Hematopoietic multipotent progenitor cell treated with erythropoietin and hydrocortisone succinate and interleukin-3 and kit ligand, for 15 days (in vitro differentiated cells): ENCODE results near the gene NTN5.

Experiments
- DNase-seq: peaks from one replicate; pipeline ENCODE4 v3.0.0-alpha.2; 2015; ENCODE audit warnings: low spot score

NTN5 gene

GRCh38 chr19:48629599-48630295, 43.1 kb downstream of the NTN5 start:
- DNase-seq, result peak; percentile 51

GRCh38 chr19:48629297-48629598, 43.6 kb downstream of the NTN5 start:
- no peak for DNase-seq

- DNase-seq, result no peak
These were observed 44.1 kb downstream of the NTN5 start for GRCh38 chr19:48628486-48629296.

- no peak for DNase-seq
These were observed 44.9 kb downstream of the NTN5 start for GRCh38 chr19:48627865-48628314.

- no peak for DNase-seq
These were observed 45.5 kb downstream of the NTN5 start for GRCh38 chr19:48627201-48627864.

GRCh38 chr19:48625891-48626327, 46.9 kb downstream of the NTN5 start:
- DNase-seq, result no peak

GRCh38 chr19:48624791-48625723, 47.8 kb downstream of the NTN5 start:
- no peak for DNase-seq

- peak; percentile 98 for DNase-seq
These were observed 48.7 kb downstream of the NTN5 start for GRCh38 chr19:48624067-48624594.

GRCh38 chr19:48623556-48624066, 49.2 kb downstream of the NTN5 start:
- no peak for DNase-seq

GRCh38 chr19:48619692-48620585, 52.9 kb downstream of the NTN5 start:
- no peak for DNase-seq

- peak; percentile 98 for DNase-seq
These were observed 53.7 kb downstream of the NTN5 start, which contains the start of the genes RPL18 and SPHK2 for GRCh38 chr19:48618916-48619691. TSS of gene RPL18 (minus strand) at chr19:48619178. CDS start at chr19:48619143, 35 bp downstream. TSS of gene SPHK2 (plus strand) at chr19:48619506. CDS start at chr19:48620515, 1,009 bp downstream.

- peak; percentile 18 for DNase-seq
These were observed 54.4 kb downstream of the NTN5 start for GRCh38 chr19:48618278-48618915.

- no peak for DNase-seq
These were observed 55.5 kb downstream of the NTN5 start for GRCh38 chr19:48617146-48617937.

- DNase-seq, result no peak
These were observed 56.2 kb downstream of the NTN5 start for GRCh38 chr19:48616491-48617056.

- DNase-seq, result no peak
These were observed 56.8 kb downstream of the NTN5 start for GRCh38 chr19:48616041-48616436.

GRCh38 chr19:48615231-48616040, 57.4 kb downstream of the NTN5 start:
- no peak for DNase-seq
